A673 (cell line): ENCODE data around the gene TUT7.

Source experiments
- CTCF ChIP-seq: fragments of 300-800, 200-600 bp; sonication (generic); conservative IDR thresholded peaks from 2 replicates; pipeline ENCODE4 v1.5.1; 2017; ENCODE audit warnings: low read depth, mild to moderate bottlenecking, antibody characterized with exemption, low read length, moderate library complexity, mixed read lengths
- EZH2 ChIP-seq: fragments of 200-600 bp; sonication (generic); IDR thresholded peaks from 2 replicates; pipeline ENCODE4 v1.6.1; 2017; ENCODE audit warnings: borderline replicate concordance, low read depth, mild to moderate bottlenecking, mixed read lengths, antibody characterized with exemption, low read length; ENCODE audit not compliant: poor library complexity, severe bottlenecking

- TF ChIP-seq EZH2 (no peak), CTCF (no peak)
Observed at GRCh38 chr9:86300701-86301100, 53.5 kb downstream of the TUT7 start.
